ENCODE measurements around the gene FNTB. TPM values are rescaled to one million over a fixed set of nuclear protein-coding genes. Genes with fewer than 3 reads are reported as not detected.

FNTB gene
- polyA plus RNA-seq (2011; rRNA removed) = 27.7 and 33.8 TPM in 2 replicates
- polyA minus RNA-seq (2011; rRNA and poly(A)+ RNA removed) = 36.1 and 60.8 TPM in 2 replicates

DNA sequence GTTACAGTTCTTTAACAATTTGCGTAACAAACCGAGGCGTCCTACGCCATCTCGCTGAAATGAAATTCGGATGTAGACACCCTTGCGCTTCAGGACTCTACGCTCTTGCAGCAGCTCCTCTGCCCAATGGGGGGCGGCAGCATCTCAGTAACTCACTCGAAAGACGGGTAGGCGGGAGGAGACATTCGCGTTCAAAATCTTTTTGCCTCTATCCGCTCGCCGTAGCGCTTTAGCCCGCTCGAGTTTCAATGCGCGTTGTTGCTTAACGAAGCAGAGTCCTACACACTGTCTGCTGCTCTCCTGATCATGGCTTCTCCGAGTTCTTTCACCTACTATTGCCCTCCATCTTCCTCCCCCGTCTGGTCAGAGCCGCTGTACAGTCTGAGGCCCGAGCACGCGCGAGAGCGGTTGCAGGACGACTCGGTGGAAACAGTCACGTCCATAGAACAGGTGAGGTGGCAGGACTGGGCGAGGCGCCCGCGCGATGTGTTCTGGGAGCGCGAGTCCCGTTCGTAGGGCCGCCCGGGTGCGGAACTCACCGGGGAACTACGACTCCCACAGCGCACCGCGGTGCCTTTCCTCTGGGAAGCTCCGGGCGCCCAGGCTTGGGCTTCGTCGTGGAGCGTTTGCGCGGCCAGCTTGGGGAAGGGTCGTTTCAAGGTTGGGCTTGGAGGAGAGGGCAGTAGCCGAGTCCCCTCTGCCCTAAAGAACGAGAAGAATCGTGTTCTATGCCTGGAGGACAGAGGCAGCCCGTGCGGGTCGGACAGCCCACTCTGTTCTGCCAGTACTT is at the start of gene FNTB:
FNTB (plus strand) TSS at position 248 of the 790 bp plus-strand sequence; CDS start at position 307, 59 bp downstream.
- CTCF ChIA-PET = interaction anchor here (0.7 to 5.0 kb wide), 25 partner anchors 9 to 781 kb away, joined by 3 to 60 read pairs (median 3); no protein-coding TSS in a partner anchor

GRCh38 chr14:64937171-64937820 is 49.4 kb upstream of the FNTB start:
- no peak for DNase-seq (ENCODE audit: low read depth)
- no peak for TF ChIP-seq CTCF (IDR thresholded peaks at IDR 0.05; ENCODE audit: insufficient read depth, low read depth, low read length)
- no peak overlapping the region for H3K4me3 ChIP-seq (ENCODE audit: low read depth, low read length)
- no peaks in the 10 kb centered on the region for H3K27me3 ChIP-seq (ENCODE audit: control insufficient read depth, insufficient read depth, low read length)
- CTCF ChIA-PET = interaction anchor here (0.6 to 2.0 kb wide), 7 partner anchors 10 to 119 kb away, joined by 3 to 10 read pairs (median 3); no protein-coding TSS in a partner anchor
- H3K36me3 ChIP-seq (ENCODE audit: control insufficient read depth, insufficient read depth, low read length) = peaks cover 6% of the 10 kb centered on the region
- POLR2A ChIA-PET = no interaction called here

More for the DNA sequence above, at the start of gene FNTB:
- Histone ChIP-seq H3K36me3 (ENCODE audit: control insufficient read depth, insufficient read depth, low read length) (peaks cover 2% of the 10 kb centered on the region; the same call in 1 of the 2 replicates), H3K27me3 (ENCODE audit: control insufficient read depth, insufficient read depth, low read length) (0 out of 2 replicates have a peak, but pooled peaks cover 3% of the 10 kb centered on the region), H3K4me3 (ENCODE audit: low read depth, low read length) (peak within 1 kb of the TSS; percentile 67)
- peak; percentile 87 for DNase-seq (ENCODE audit: low read depth)
- POLR2A ChIA-PET = no interaction called here
- peak; percentile 84 for TF ChIP-seq CTCF (IDR thresholded peaks at IDR 0.05; ENCODE audit: insufficient read depth, low read depth, low read length)

GRCh38 chr14:64937821-64938193 is 48.9 kb upstream of the FNTB start:
- no peaks in the 10 kb centered on the region for H3K27me3 ChIP-seq (ENCODE audit: control insufficient read depth, insufficient read depth, low read length)

DNA sequence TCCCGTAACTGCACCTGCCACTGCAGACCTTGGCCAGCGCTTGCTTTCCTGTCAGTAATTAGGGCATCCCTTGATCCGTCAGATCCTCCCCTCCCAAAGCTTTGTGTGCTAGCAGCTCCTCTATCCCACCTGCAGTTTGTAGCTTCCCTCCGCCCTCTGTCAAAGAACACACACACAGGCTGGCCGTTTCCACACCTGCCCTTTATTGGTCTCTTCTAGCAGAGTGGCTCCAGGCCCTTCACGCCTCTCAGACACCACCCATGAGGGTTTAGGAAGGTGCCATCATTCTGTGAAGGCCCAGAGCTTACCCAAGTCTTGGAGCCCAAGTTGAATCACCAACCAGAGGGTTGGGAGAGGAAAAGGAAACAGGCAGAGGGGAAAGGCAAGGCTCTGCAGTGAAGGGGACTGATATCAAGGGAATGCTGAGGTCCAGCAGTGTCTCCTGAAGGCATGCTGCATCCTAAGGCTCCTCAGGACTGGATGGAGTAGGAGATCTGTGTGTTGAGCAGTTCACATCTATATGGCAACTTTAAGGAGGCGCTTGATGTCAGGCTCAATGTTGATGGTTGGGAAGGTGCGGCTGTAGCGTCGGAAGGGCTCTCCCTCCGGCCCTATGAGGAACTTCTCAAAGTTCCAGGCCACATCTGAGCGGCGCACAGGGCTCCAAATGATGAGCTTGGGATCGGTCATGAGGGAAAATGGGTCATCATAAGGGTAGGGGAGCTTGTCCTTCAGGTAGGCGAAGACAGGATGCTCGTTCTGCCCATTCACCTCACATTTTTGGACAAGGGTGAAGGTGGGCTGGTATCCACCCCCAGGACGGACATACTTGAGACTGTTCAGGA is 47.5 kb upstream of the FNTB start:
- H3K27me3 ChIP-seq (ENCODE audit: control insufficient read depth, insufficient read depth, low read length) = no peaks in the 10 kb centered on the region
- peaks cover 6% of the 10 kb centered on the region for H3K36me3 ChIP-seq (ENCODE audit: control insufficient read depth, insufficient read depth, low read length)
- POLR2A ChIA-PET = interaction anchor here (0.7 kb wide), 1 partner anchor 14 kb away, joined by 3 read pairs; no protein-coding TSS in a partner anchor
- H3K4me3 ChIP-seq (ENCODE audit: low read depth, low read length) = no peak overlapping the region
- DNase-seq (ENCODE audit: low read depth) = no peak
- no peak for TF ChIP-seq CTCF (IDR thresholded peaks at IDR 0.05; ENCODE audit: insufficient read depth, low read depth, low read length)
- CTCF ChIA-PET = interaction anchor here (0.6 to 2.0 kb wide), 3 partner anchors 9 to 500 kb away, joined by 3 to 5 read pairs (median 4); no protein-coding TSS in a partner anchor

More at GRCh38 chr14:64937821-64938193, 48.9 kb upstream of the FNTB start:
- peaks cover 6% of the 10 kb centered on the region for H3K36me3 ChIP-seq (ENCODE audit: control insufficient read depth, insufficient read depth, low read length)
- ChIA-PET CTCF (no interaction called here), POLR2A (no interaction called here)
- H3K4me3 ChIP-seq (ENCODE audit: low read depth, low read length) = no peak overlapping the region
- DNase-seq (ENCODE audit: low read depth) = no peak
- TF ChIP-seq CTCF (IDR thresholded peaks at IDR 0.05; ENCODE audit: insufficient read depth, low read depth, low read length) = peak; percentile 41

Data from BJ (cell line).